H1 (cell line): ENCODE data around the gene PIK3C2G. TPM values are rescaled to one million over a fixed set of nuclear protein-coding genes. Genes with fewer than 3 reads are reported as not detected.

ENCODE experiments used
- CTCF ChIA-PET: fragments of 300-600 bp; sonication (Branson Sonifier 250); formaldehyde crosslinking; loops from one replicate; lab custom pipeline; 2021; ENCODE audit not compliant: partially characterized antibody; lab: Charles Lee
- POLR2A ChIA-PET: fragments of 300-600 bp; sonication (Branson Sonifier 250); formaldehyde crosslinking; loops from one replicate; lab custom pipeline; 2021; ENCODE audit warnings: inconsistent platforms; ENCODE audit not compliant: partially characterized antibody; lab: Charles Lee
- DNase-seq, 2 experiments: peaks; one replicate each; pipeline versions ENCODE4 v3.0.0 to v3.0.0-alpha.2; 2010 to 2022; ENCODE audit warnings: low spot score in 2 of 2, low read depth in 1 of 2, mixed read lengths in 1 of 2
- FAIRE-seq: peaks from 2 replicates; lab custom pipeline; 2011; peaks lifted over from hg19 to GRCh38; lab: Jason Lieb, UNC
- H2AFZ ChIP-seq: 2 replicates; pipeline ENCODE4 v1.8.1; 2012; ENCODE audit warnings: low read length, inconsistent platforms
- H2AK5ac ChIP-seq: 2 replicates; pipeline ENCODE4 v1.6.1; 2013; ENCODE audit warnings: low read depth, low read length
- H2BK120ac ChIP-seq: replicated peaks from 2 replicates; pipeline ENCODE3; 2013; ENCODE audit warnings: low read depth, low read length, inconsistent platforms
- H2BK12ac ChIP-seq: 2 replicates; pipeline ENCODE4 v1.6.1; 2013; ENCODE audit warnings: low read depth, low read length
- H2BK15ac ChIP-seq: 2 replicates; pipeline ENCODE4 v1.6.1; 2013; ENCODE audit warnings: low read length
- H2BK20ac ChIP-seq: 2 replicates; pipeline ENCODE4 v1.6.1; 2013; ENCODE audit warnings: low read length
- H2BK5ac ChIP-seq: 2 replicates; pipeline ENCODE4 v1.6.1; 2013; ENCODE audit warnings: low read depth, low read length
- H3K14ac ChIP-seq: 2 replicates; pipeline ENCODE4 v1.6.1; 2013; ENCODE audit warnings: inconsistent platforms; ENCODE audit not compliant: insufficient read length
- H3K18ac ChIP-seq: 2 replicates; pipeline ENCODE4 v1.6.1; 2013; ENCODE audit warnings: low read length; ENCODE audit errors: extremely low read depth
- H3K23ac ChIP-seq: 2 replicates; pipeline ENCODE4 v1.6.1; 2013; ENCODE audit warnings: inconsistent platforms; ENCODE audit not compliant: insufficient read length
- H3K23me2 ChIP-seq: 2 replicates; pipeline ENCODE4 v1.6.1; 2013; ENCODE audit warnings: low read depth, low read length
- H3K27ac ChIP-seq: 2 replicates; pipeline ENCODE4 v1.6.1; 2011; ENCODE audit warnings: low read depth, low read length, inconsistent platforms
- H3K27me3 ChIP-seq, 4 experiments: replicated peaks in 1 of 4; 1 replicate in 1 of 4; 2 replicates in 3 of 4; pipeline versions ENCODE4 v1.6.1 to v1.8.1; 2011 to 2013; ENCODE audit warnings: low read length in 3 of 4, mild to moderate bottlenecking in 3 of 4, inconsistent platforms in 2 of 4, mixed read lengths in 2 of 4, moderate library complexity in 1 of 4; ENCODE audit not compliant: control insufficient read depth in 3 of 4, insufficient read depth in 3 of 4; ENCODE audit errors: extremely low read depth in 1 of 4
- H3K36me3 ChIP-seq, 4 experiments: 2 replicates each; pipeline versions ENCODE4 v1.6.1 to v1.8.1; 2011 to 2013; ENCODE audit warnings: mild to moderate bottlenecking in 4 of 4, low read length in 3 of 4, moderate library complexity in 2 of 4, control low read depth in 1 of 4, inconsistent platforms in 1 of 4; ENCODE audit not compliant: insufficient read depth in 4 of 4, control insufficient read depth in 2 of 4
- H3K4ac ChIP-seq: replicated peaks from 2 replicates; pipeline ENCODE3; 2013; ENCODE audit warnings: low read length, low read depth, mixed read lengths, inconsistent platforms; ENCODE audit not compliant: insufficient read length
- H3K4me1 ChIP-seq, 4 experiments: replicated peaks in 1 of 4; 1 replicate in 1 of 4; 2 replicates in 3 of 4; pipeline versions ENCODE4 v1.6.1 to v1.8.1; 2011 to 2013; ENCODE audit warnings: low read length in 3 of 4, inconsistent platforms in 2 of 4, mixed read lengths in 1 of 4; ENCODE audit not compliant: insufficient read depth in 4 of 4, control insufficient read depth in 3 of 4
- H3K4me2 ChIP-seq, 2 experiments: 2 replicates each; pipeline versions ENCODE4 v1.6.1 to v1.8.1; 2011 to 2013; ENCODE audit warnings: low read depth in 2 of 2, low read length in 2 of 2, control low read depth in 1 of 2, inconsistent platforms in 1 of 2, mild to moderate bottlenecking in 1 of 2; ENCODE audit not compliant: insufficient read depth in 1 of 2
- H3K4me3 ChIP-seq, 4 experiments: fragments of 200-600, 300-600 bp in 1 of 4; sonication (generic), shearing (Covaris generic), sonication (Bioruptor Twin) in 1 of 4; 2 replicates each; pipeline versions ENCODE4 v1.5.1 to v1.8.1; 2011 to 2016; ENCODE audit warnings: low read length in 4 of 4, low read depth in 3 of 4, control low read depth in 2 of 4, inconsistent platforms in 2 of 4, mild to moderate bottlenecking in 2 of 4, mixed read lengths in 1 of 4, moderate library complexity in 1 of 4; ENCODE audit not compliant: insufficient read depth in 2 of 4; ENCODE audit errors: extremely low read depth in 1 of 4
- H3K56ac ChIP-seq: replicated peaks from 2 replicates; pipeline ENCODE3; 2013; ENCODE audit warnings: low read depth, mild to moderate bottlenecking, mixed read lengths, low read length, inconsistent platforms; ENCODE audit not compliant: insufficient read length
- H3K79me1 ChIP-seq: 2 replicates; pipeline ENCODE4 v1.6.1; 2013; ENCODE audit warnings: low read depth, low read length, control low read depth
- H3K79me2 ChIP-seq, 2 experiments: 2 replicates each; pipeline versions ENCODE4 v1.6.1 to v1.8.1; 2012 to 2013; ENCODE audit warnings: low read length in 2 of 2, mild to moderate bottlenecking in 2 of 2, inconsistent platforms in 1 of 2; ENCODE audit not compliant: insufficient read depth in 2 of 2, control insufficient read depth in 1 of 2
- H3K9ac ChIP-seq, 4 experiments: replicated peaks in 1 of 4; 1 replicate in 1 of 4; 2 replicates in 3 of 4; pipeline versions ENCODE4 v1.6.1 to v1.8.1; 2011 to 2013; ENCODE audit warnings: low read depth in 3 of 4, low read length in 3 of 4, control low read depth in 2 of 4, mild to moderate bottlenecking in 2 of 4, moderate library complexity in 2 of 4, inconsistent platforms in 1 of 4; ENCODE audit errors: extremely low read depth in 1 of 4
- H3K9me3 ChIP-seq, 2 experiments: 2 replicates each; pipeline versions ENCODE4 v1.6.1 to v1.8.1; 2012 to 2013; ENCODE audit warnings: mild to moderate bottlenecking in 2 of 2, moderate library complexity in 2 of 2, control low read depth in 1 of 2, inconsistent platforms in 1 of 2, low read depth in 1 of 2, low read length in 1 of 2, mixed read lengths in 1 of 2; ENCODE audit not compliant: insufficient read depth in 2 of 2
- H4K20me1 ChIP-seq, 2 experiments: replicated peaks in 1 of 2; 2 replicates each; pipeline versions ENCODE3 to v1.8.1; 2011 to 2013; ENCODE audit warnings: inconsistent platforms in 2 of 2, low read length in 2 of 2, mild to moderate bottlenecking in 1 of 2; ENCODE audit not compliant: insufficient read depth in 2 of 2, control insufficient read depth in 1 of 2
- H4K5ac ChIP-seq: 2 replicates; pipeline ENCODE4 v1.6.1; 2013; ENCODE audit warnings: low read length, low read depth, mixed read lengths, inconsistent platforms; ENCODE audit not compliant: insufficient read length
- H4K8ac ChIP-seq: 2 replicates; pipeline ENCODE4 v1.8.0; 2013; ENCODE audit warnings: mild to moderate bottlenecking, moderate library complexity, low read length, inconsistent platforms; ENCODE audit not compliant: insufficient read depth; ENCODE audit errors: extremely low read depth
- H4K91ac ChIP-seq: replicated peaks from 2 replicates; pipeline ENCODE3; 2013; ENCODE audit warnings: low read length, mixed read lengths, inconsistent platforms; ENCODE audit not compliant: insufficient read length
- BRCA1 ChIP-seq: IDR thresholded peaks from 2 replicates; pipeline ENCODE4 v1.6.1; 2012; ENCODE audit warnings: low read depth, low read length, improper control_type of control experiment
- CEBPB ChIP-seq: IDR thresholded peaks from 2 replicates; pipeline ENCODE4 v1.6.1; 2012; ENCODE audit warnings: low read depth, low read length
- HDAC6 ChIP-seq: IDR thresholded peaks from one replicate; pipeline ENCODE4 v1.7.1; 2012; ENCODE audit warnings: low read depth, mild to moderate bottlenecking, inconsistent platforms, low read length, moderate library complexity
- NANOG ChIP-seq: IDR thresholded peaks from 2 replicates; pipeline ENCODE4 v1.6.1; 2011; ENCODE audit warnings: low read length, low read depth, mild to moderate bottlenecking, inconsistent platforms; ENCODE audit not compliant: insufficient read depth, poor library complexity, severe bottlenecking
- RBBP5 ChIP-seq: IDR thresholded peaks from 2 replicates; pipeline ENCODE4 v1.7.1; 2012; ENCODE audit warnings: low read depth, mild to moderate bottlenecking, inconsistent platforms, low read length, moderate library complexity, borderline replicate concordance
- TCF12 ChIP-seq: IDR thresholded peaks from 2 replicates; pipeline ENCODE4 v1.6.1; 2011; ENCODE audit warnings: low read depth, mild to moderate bottlenecking, low read length
- ZNF274 ChIP-seq: IDR thresholded peaks from 2 replicates; pipeline ENCODE4 v1.7.0; 2012; ENCODE audit warnings: low read length, borderline replicate concordance; ENCODE audit errors: extremely low read depth
- WGBS, 2 experiments: shearing (Covaris generic) in 1 of 2; methylation state at CpG; one replicate each; pipeline versions ENCODE4 v1.1.6 to v1.1.7; 2013 to 2015; ENCODE audit warnings: low lambda C conversion rate in 2 of 2, mixed read lengths in 2 of 2, inconsistent platforms in 1 of 2, low coverage in 1 of 2, missing lambda C conversion rate in 1 of 2; ENCODE audit not compliant: insufficient replicate concordance in 2 of 2, insufficient coverage in 1 of 2, insufficient read length in 1 of 2; ENCODE audit errors: extremely low coverage in 1 of 2, missing lambda C conversion rate in 1 of 2; 5-methylcytosine and 5-hydroxymethylcytosine counted together
- polyA plus RNA-seq, 7 experiments: library from polyadenylated mRNA; depleted of rRNA in 3 of 7; stranded (reverse) in 5 of 7; unstranded in 2 of 7; fragments of >200 nt in 5 of 7; fragments of 200-250 nt in 2 of 7; gene quantifications; 1 replicate in 5 of 7; 2 replicates in 1 of 7; 4 replicates in 1 of 7; pipeline versions ENCODE4 v1.2.1 to v1.2.3, GENCODE V29; 2011 to 2013; ENCODE audit warnings: missing spikeins in 2 of 7, mixed read lengths in 2 of 7
- total RNA-seq: library from RNA; stranded (reverse); fragmentation: NEBNext Ultra II Directional; extraction: Animal tissue kit (Norgen Biotek cat#: 25700); gene quantifications from 2 replicates; pipeline ENCODE4 v1.2.1, GENCODE V29; 2021

PIK3C2G gene
- total and polyA plus RNA-seq, 2 of the 8 experiments (the other 6 are each of a cell fraction or from before 2014, with no cell fraction given), result not detected

GRCh38 chr12:18285161-18285560 is 23.8 kb downstream of the PIK3C2G start:
- no peak overlapping the region for H3K9ac ChIP-seq
- H3K4me2 ChIP-seq, result no peak overlapping the region
- H4K91ac ChIP-seq, result no peak overlapping the region
- ChIA-PET POLR2A (no interaction called here), CTCF (no interaction called here)
- no peaks in the 10 kb centered on the region for H3K23me2 ChIP-seq
- no peak overlapping the region for H3K56ac ChIP-seq
- H2BK5ac ChIP-seq, result no peak overlapping the region
- no peaks in the 10 kb centered on the region for H3K27me3 ChIP-seq
- H2BK120ac ChIP-seq, result no peak overlapping the region
- H2AK5ac ChIP-seq, result no peak overlapping the region
- no peak overlapping the region for H3K18ac ChIP-seq
- FAIRE-seq (no peak), DNase-seq (no peak)
- 56% methylated on average over 1 of the region's 1 CpG; no CpG with 5 or more reads in 1 of the 2 experiments for WGBS, 2 experiments
- no peak overlapping the region for H2BK20ac ChIP-seq
- no peak overlapping the region for H3K4ac ChIP-seq
- H3K79me2 ChIP-seq, result no peaks in the 10 kb centered on the region
- no peak overlapping the region for H2BK12ac ChIP-seq
- H4K5ac ChIP-seq, result no peak overlapping the region
- no peak overlapping the region for H4K8ac ChIP-seq
- H3K27ac ChIP-seq, result no peak overlapping the region
- H3K9me3 ChIP-seq, result peaks cover 0 to 2% of the 10 kb centered on the region in 2 experiments; a peak in 1 of 4 replicates
- H3K14ac ChIP-seq, result no peak overlapping the region
- H4K20me1 ChIP-seq, result no peaks in the 10 kb centered on the region
- no peaks in the 10 kb centered on the region for H3K36me3 ChIP-seq
- no peak overlapping the region for H2BK15ac ChIP-seq
- H3K23ac ChIP-seq, result no peak overlapping the region
- no peak overlapping the region for H3K4me3 ChIP-seq
- H2AFZ ChIP-seq, result no peak overlapping the region
- TF ChIP-seq BRCA1, result no peak
- TF ChIP-seq ZNF274, result no peak
- TF ChIP-seq HDAC6, result no peak
- TF ChIP-seq RBBP5, result no peak
- TF ChIP-seq TCF12, result no peak
- TF ChIP-seq CEBPB, result no peak
- no peak for TF ChIP-seq NANOG
- TF ChIP-seq, all 59 proteins: peak for 0
- Histone ChIP-seq H3K79me1 (no peaks in the 10 kb centered on the region), H3K4me1 (peaks cover 0 to 4% (median 0%) of the 10 kb centered on the region in 4 experiments; a peak in 3 of 7 replicates)
